ENCODE data around the gene ZNF606. TPM values are rescaled to one million over a fixed set of nuclear protein-coding genes. Genes with fewer than 3 reads are reported as not detected.

ZNF606 gene
- total RNA-seq = 11.7 and 14.8 TPM in 2 replicates

DNA sequence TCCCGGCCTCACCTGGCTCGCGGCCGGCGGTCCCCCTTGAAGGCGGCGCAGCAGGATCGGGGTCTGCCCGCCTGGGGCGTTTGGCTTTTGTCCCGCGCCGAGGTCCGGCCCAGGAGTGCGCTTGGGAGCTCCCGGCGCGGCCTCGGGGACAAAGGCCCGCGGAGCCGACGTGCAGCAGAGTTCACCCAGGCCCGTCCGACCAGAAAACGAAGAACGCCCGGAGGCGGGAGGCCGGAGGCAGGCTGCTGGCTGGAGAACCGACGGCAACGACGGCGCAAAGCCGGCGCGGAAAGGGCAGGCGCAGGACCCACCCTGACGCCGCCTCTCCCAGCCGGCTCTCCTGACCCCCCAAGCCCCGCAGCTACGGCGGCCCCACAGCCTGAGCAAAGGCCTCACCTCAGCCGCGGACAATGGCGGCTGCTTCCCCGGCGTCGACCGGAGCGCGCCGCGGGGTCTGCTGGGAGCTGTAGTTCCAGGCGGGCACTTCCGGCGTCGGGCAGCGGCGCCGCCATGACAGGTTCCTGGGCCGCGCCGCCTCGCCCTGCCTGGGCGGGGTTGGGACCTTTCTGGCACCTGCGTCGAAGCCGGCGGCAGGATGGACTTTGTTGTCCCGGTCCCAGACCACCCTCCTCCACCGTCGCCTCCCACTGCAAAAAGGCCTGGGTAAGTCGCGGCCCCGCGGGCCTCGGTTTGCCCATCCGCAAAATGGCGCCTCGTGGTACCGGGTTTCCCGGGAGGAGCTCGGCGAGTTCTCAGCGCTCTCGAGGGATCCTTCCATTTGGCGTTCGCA lies at the start of gene ZNF606:
Gene ZNF606 (minus strand): TSS at position 437 of the 790 bp plus-strand sequence. CDS start 1,501 bp downstream, outside the sequence.

DNA sequence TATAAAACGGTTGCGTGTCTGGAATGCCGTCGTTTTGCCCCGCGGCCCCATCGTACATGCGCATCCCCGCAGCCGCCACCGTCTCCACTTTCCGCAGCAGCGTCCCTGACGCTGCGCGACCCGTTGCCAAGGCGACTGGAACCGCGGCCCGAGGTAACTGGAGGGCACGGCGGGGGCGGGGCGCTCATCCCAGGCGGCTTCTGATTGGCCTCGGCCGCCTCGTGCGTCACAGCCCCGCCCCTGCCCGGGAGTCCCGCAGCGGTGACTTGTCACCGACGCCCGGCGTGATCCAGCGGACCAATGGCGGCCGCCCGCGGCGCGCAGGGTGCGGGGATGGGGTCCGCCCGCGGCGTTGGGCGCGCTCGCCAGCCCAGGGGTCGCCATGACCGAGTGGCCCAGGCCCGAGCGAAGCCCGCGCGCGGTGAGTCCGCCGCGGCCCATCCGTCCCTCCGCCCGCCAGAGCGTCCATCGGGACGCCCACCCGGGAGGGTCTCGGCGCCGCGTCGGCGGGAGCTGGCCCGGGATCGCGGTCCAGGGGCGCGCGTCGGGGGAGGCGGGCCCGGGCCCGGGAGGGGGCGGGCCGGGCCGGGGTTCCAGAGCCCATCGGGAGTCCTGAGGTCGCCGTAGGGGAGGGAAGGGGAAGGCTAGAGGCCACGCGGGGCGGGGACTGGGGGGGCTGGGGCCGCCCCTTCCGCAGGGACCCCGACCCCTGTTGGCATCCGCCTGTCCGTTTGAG lies 31.3 kb upstream of the ZNF606 start, which contains the start of gene ZSCAN1:
Gene ZSCAN1 (plus strand): TSS at position 285 of the 736 bp plus-strand sequence. CDS start 3,812 bp downstream, outside the sequence.

GRCh38 chr19:57974434-57974833 lies 28.2 kb downstream of the ZNF606 start, which contains the start of gene C19orf18:
Gene C19orf18, minus strand, starts transcription at chr19:57974534. Its CDS starts 102 bp downstream, at chr19:57974432.

GRCh38 chr19:57947419-57948134 lies 55.0 kb downstream of the ZNF606 start, which contains the start of gene ZNF256:
Gene ZNF256, minus strand, starts transcription at chr19:57947706. Its CDS starts 232 bp downstream, at chr19:57947474.

GRCh38 chr19:57934820-57935665 lies 67.6 kb downstream of the ZNF606 start, which contains the start of gene ZNF418:
Gene ZNF418, minus strand, starts transcription at chr19:57935402. Its CDS starts 1,580 bp downstream, at chr19:57933822.

Other genes starting within 250 kb of the ZNF606 start
- gene ZNF586, start 233.1 kb downstream of the ZNF606 start, total RNA-seq = 19.8 and 21.7 TPM in 2 replicates
- gene ZNF552, start 187.9 kb downstream of the ZNF606 start, total RNA-seq = 8.0 and 9.1 TPM in 2 replicates
- gene ZNF587B, start 172.5 kb downstream of the ZNF606 start, total RNA-seq = 23.7 and 48.5 TPM in 2 replicates
- 35.4 and 47.7 TPM in 2 replicates for gene ZNF587, start 153.0 kb downstream of the ZNF606 start, total RNA-seq
- gene ZNF814, start 113.8 kb downstream of the ZNF606 start, total RNA-seq = 10.3 and 16.5 TPM in 2 replicates
- gene ZNF417, start 86.2 kb downstream of the ZNF606 start, total RNA-seq = 11.1 and 12.4 TPM in 2 replicates
- gene ZNF418, start 67.4 kb downstream of the ZNF606 start, total RNA-seq = 2.4 and 5.5 TPM in 2 replicates
- gene ZNF256, start 55.1 kb downstream of the ZNF606 start, total RNA-seq = 4.7 and 5.5 TPM in 2 replicates
- 0.13 TPM in 1 of 2 replicates, not detected in the other for gene C19orf18, start 28.3 kb downstream of the ZNF606 start, total RNA-seq
- not detected in 2 replicates for gene ZSCAN1, start 31.2 kb upstream of the ZNF606 start, total RNA-seq
- 0.14 and 0.80 TPM in 2 replicates for gene ZNF135, start 56.5 kb upstream of the ZNF606 start, total RNA-seq
- 13.9 and 17.6 TPM in 2 replicates for gene ZSCAN18, start 95.4 kb upstream of the ZNF606 start, total RNA-seq
- gene ZNF329, start 148.0 kb upstream of the ZNF606 start, total RNA-seq = 8.8 and 9.5 TPM in 2 replicates
- gene ZNF274, start 180.2 kb upstream of the ZNF606 start, total RNA-seq = 19.2 and 23.0 TPM in 2 replicates
- 54.0 and 61.5 TPM in 2 replicates for gene ZNF544, start 226.1 kb upstream of the ZNF606 start, total RNA-seq